Measurements from ENCODE around the gene COQ2.

DNA sequence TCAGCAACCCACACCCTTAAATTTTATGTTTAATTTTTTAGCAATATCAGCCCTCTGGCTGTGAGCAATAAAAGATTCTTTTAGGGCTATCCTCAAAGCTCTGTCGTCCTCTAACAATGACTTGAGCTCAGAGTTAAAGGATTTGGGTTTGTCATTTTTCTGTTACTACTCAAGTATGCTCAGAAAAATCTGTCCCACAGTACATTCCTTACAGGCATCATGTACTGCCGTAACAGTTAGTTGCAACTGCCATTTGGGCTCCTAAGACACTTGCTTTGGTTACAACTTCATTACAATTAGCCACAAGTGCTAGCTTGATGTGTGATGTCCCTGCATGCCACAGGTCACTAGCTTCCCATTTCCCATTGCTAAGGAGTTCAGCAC lies 33.2 kb downstream of the COQ2 start:
- TF ChIP-seq SIN3A (IDR thresholded peaks at IDR 0.05; ENCODE audit: borderline replicate concordance, low read depth, low read length) (no peak), POLR2AphosphoS5 (IDR thresholded peaks at IDR 0.05; ENCODE audit: low read depth, low read length) (no peak), ELF1 (IDR thresholded peaks at IDR 0.05) (no peak), RAD21 (IDR thresholded peaks at IDR 0.05; ENCODE audit: low read length) (no peak), RFX5 (IDR thresholded peaks at IDR 0.05; ENCODE audit: low read length) (no peak)
- TF ChIP-seq, protein P1, sequence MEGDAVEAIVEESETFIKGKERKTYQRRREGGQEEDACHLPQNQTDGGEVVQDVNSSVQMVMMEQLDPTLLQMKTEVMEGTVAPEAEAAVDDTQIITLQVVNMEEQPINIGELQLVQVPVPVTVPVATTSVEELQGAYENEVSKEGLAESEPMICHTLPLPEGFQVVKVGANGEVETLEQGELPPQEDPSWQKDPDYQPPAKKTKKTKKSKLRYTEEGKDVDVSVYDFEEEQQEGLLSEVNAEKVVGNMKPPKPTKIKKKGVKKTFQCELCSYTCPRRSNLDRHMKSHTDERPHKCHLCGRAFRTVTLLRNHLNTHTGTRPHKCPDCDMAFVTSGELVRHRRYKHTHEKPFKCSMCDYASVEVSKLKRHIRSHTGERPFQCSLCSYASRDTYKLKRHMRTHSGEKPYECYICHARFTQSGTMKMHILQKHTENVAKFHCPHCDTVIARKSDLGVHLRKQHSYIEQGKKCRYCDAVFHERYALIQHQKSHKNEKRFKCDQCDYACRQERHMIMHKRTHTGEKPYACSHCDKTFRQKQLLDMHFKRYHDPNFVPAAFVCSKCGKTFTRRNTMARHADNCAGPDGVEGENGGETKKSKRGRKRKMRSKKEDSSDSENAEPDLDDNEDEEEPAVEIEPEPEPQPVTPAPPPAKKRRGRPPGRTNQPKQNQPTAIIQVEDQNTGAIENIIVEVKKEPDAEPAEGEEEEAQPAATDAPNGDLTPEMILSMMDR (IDR thresholded peaks at IDR 0.05), result no peak
- TF ChIP-seq, protein P2, sequence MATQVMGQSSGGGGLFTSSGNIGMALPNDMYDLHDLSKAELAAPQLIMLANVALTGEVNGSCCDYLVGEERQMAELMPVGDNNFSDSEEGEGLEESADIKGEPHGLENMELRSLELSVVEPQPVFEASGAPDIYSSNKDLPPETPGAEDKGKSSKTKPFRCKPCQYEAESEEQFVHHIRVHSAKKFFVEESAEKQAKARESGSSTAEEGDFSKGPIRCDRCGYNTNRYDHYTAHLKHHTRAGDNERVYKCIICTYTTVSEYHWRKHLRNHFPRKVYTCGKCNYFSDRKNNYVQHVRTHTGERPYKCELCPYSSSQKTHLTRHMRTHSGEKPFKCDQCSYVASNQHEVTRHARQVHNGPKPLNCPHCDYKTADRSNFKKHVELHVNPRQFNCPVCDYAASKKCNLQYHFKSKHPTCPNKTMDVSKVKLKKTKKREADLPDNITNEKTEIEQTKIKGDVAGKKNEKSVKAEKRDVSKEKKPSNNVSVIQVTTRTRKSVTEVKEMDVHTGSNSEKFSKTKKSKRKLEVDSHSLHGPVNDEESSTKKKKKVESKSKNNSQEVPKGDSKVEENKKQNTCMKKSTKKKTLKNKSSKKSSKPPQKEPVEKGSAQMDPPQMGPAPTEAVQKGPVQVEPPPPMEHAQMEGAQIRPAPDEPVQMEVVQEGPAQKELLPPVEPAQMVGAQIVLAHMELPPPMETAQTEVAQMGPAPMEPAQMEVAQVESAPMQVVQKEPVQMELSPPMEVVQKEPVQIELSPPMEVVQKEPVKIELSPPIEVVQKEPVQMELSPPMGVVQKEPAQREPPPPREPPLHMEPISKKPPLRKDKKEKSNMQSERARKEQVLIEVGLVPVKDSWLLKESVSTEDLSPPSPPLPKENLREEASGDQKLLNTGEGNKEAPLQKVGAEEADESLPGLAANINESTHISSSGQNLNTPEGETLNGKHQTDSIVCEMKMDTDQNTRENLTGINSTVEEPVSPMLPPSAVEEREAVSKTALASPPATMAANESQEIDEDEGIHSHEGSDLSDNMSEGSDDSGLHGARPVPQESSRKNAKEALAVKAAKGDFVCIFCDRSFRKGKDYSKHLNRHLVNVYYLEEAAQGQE (IDR thresholded peaks at IDR 0.05; ENCODE audit: low read depth, low read length), result no peak

All from SK-N-SH (cell line).